Measurements from ENCODE around the gene FOXF2.
"Not testable (repeated sequence)": the region's sequence is repeated elsewhere in the genome, so short reads cannot be mapped to it uniquely, and the experiment has no call there.

Gene FOXF2
- total RNA-seq: 0 to 0.07 (median 0) reads per million in 18 experiments

- DNase-seq: no peak
Observed at GRCh38 chr6:1389369-1390132, at the start of gene FOXF2. TSS of gene FOXF2 (plus strand) at chr6:1389576. CDS start at chr6:1389948, 372 bp downstream.

DNA sequence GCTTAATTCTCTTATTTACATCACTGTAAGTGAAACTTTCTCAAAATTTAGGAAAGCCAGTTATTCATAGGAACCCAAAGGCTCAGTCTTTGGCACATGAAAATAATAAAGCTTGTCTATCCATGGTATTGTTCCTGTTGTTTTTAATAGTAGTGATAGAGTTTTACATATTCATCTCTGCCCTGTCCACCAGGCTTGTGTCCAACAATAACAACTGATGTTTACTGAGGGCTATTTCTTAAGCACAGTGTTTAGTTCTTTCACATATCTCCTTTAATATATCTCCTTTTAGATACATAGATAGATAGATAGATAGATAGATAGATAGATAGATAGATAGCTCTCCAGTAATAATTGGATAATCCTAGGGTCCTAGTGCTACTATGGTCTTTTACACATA lies 43.3 kb upstream of the FOXF2 start:
- DNase-seq: no peak

- no peak for DNase-seq
Observed at GRCh38 chr6:1346558-1347091, 42.8 kb upstream of the FOXF2 start.

GRCh38 chr6:1347161-1347560 lies 42.2 kb upstream of the FOXF2 start:
- no peak for DNase-seq

- no peak for DNase-seq
Observed at GRCh38 chr6:1348675-1349074, 40.7 kb upstream of the FOXF2 start.

GRCh38 chr6:1349655-1350054 lies 39.7 kb upstream of the FOXF2 start:
- DNase-seq: no peak

- no peak for DNase-seq
Observed at GRCh38 chr6:1351381-1352008, 37.9 kb upstream of the FOXF2 start.

GRCh38 chr6:1355068-1355467 lies 34.3 kb upstream of the FOXF2 start:
- DNase-seq: not testable (repeated sequence)

GRCh38 chr6:1361717-1362116 lies 27.7 kb upstream of the FOXF2 start:
- DNase-seq: not testable (repeated sequence)

GRCh38 chr6:1362643-1363042 lies 26.7 kb upstream of the FOXF2 start:
- no peak for DNase-seq

- no peak for DNase-seq
Observed at GRCh38 chr6:1363298-1363697, 26.1 kb upstream of the FOXF2 start.

DNA sequence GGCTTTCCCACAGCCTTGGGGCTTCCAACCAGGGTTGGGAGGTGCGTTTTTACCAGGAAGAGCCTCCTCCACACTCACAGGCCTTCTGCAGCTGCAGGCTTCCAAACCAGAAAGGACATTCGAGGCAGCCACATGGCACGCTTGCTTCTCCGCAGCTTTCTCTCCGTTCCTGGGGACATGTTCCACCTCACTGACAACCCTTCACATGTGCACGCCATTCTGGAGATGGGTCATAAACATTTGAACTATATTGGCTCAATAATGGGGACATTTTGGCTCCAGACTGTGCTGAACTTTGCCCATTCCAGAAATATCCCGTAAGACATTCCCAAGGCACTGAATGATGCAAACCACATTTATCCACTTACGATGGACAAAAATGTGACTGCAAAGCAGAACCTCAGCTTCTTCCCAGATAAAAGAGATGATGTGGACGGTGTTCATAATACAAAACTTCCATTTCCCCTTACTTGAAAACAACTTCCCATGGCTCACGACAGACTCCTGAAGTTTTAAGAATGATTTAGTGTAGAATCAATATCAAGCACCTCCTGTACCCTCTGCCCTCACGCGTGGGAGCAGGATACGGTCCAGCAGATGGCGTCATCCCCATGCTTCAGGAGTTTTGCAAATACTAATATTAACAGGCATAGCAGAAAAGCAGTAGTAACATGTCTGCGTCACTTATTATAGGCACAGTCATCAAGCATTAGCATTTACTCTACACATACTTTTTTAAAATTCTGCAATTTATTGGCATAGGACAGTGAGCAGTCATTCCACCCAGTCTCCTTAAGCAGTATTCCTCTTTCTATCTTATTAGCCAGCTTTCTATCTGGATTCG lies 25.4 kb upstream of the FOXF2 start:
- peak in 1 of 2 donors; percentile 18 for DNase-seq

DNA sequence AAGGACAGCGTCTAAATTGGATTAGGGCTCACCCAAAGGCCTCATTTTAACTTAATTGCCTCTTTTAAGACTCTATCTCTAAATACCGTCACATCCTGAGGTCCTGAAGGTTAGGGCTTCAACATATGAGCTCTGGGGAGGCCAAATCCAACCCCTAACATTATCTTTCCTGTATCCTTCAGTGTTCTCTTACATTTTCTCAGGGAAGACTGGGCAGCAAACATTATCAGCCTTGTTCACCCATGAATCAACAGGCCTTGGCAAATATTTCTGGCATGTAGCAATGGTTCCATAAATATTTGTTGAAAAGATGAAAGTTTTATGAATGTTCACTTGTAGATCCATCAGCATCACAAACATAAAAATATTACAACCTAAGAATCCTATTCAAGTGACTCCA lies 24.6 kb upstream of the FOXF2 start:
- no peak for DNase-seq

- no peak for DNase-seq
Observed at GRCh38 chr6:1365686-1366085, 23.7 kb upstream of the FOXF2 start.

DNA sequence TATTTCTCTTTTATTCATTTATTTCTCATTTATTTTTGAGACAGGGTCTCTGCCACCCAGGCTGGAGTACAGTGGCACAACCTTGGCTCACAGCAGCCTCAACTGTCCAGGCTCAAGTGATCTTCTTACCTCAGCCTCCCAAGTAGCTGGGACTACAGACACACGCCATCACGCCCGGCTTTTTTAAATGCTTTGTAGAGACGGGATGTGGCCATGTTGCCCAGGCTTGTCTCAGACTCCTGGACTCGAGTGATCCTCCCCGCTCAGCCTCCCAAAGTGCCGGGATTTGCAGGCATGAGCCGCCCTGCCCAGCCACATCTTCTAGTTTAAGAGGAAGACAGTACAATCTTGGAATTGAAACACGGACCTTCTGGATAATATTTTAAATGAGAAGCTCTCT lies 21.6 kb upstream of the FOXF2 start:
- DNase-seq: no peak

DNA sequence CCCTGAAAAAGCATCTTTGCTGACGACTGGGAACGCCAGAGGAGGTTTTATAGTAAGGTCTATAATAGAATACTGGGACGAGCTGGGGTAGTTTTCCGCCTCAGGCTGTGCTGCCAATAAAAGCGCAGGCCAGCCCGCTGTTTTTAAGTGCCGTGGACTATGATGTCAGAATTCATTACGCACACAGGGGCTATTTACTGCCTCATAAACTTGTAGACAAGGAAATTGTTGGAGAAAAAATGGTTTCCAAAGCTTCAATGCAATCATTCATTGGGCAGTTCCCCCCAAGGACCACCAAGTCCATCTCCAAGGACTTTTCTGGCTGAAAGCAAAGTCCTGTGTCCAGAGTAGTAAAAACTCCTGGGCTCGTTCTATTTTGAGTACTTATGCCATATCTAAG lies 20.4 kb upstream of the FOXF2 start:
- DNase-seq: no peak

- DNase-seq: not testable (repeated sequence)
Observed at GRCh38 chr6:1369695-1370094, 19.7 kb upstream of the FOXF2 start.

DNA sequence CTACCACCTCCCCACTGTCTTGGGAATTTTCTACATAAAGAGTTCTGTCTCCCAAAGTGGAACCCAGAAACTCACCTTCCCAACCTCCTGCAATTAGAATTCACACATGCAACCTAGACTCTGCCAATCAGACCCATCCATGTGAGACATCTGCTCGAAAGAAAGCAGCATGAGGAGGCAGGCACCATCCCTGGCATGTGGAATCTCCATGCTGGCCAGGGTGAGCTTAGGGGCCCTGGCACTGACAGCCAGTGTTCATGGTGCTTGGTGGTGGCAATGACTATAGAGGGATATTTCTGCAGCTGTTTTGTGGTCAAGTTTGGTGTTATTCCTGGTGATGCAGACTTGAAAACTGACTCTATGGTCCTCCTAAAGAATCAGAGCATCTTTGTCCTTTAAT lies 17.4 kb upstream of the FOXF2 start:
- DNase-seq: no peak

DNA sequence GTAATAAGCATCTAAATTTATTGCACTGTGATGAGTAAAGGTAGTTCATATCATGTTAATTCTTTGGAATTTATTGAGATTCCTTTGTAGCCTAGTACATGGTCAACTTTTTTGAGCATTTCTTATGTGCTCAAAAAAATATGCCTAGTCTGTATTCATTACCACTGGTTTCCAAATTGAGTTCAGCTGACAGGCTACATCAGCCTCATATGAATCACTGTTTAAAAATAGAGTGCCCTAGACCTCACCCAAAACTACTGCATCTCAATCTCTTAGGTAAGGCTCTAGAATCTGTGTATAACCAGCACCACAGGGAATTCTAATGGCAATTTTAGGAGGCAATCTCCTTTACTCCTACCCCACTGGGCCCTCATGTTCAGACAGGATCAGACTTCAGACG lies 16.7 kb upstream of the FOXF2 start:
- DNase-seq: no peak

DNA sequence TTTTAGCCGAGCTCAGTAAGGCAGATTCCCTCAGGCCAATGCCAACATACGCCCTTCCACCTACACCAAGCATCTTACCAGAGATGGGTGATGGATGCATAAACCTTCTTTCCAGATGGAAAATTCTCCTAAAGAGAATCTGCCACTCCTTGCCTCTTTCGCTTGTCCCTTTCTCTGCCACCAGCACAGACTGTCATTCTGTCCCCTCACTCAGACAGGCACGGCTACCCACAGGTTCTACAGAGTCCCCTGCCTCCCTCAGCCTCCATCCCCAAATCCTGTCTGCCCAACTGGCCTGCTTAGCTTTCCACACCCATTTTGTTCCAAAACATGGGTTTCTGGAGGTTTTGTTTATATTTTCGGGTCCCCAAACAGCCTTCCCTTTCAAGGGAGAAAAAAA lies 12.7 kb upstream of the FOXF2 start:
- DNase-seq: no peak

DNA sequence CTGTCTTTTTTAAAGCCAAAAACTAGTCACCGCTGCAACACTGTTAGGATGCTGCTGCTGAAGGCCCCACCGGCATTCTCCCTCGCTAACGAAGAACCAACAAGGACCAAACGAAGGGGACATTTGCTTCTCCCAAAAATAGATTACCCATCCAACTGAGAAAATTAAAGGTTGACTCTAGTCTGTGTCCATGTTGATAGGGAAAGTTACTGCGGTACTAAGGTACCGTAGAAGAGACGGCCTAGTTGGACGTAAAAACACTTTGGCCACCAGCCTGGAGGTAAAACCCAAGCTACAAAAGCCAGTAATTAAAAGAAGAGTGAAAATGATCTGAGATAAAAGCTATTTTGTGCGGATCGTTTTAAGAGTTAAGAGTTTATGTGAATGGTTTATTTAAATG lies 11.8 kb upstream of the FOXF2 start:
- DNase-seq: no peak

- no peak for DNase-seq
Observed at GRCh38 chr6:1378065-1379016, 11.0 kb upstream of the FOXF2 start.
